ENCODE data around the gene MTX2.
"Not testable (repeated sequence)": the region's sequence is repeated elsewhere in the genome, so short reads cannot be mapped to it uniquely, and the experiment has no call there.

Gene MTX2

GRCh38 chr2:176291809-176292283 is 22.6 kb downstream of the MTX2 start:
- FAIRE-seq (peak; percentile 81), DNase-seq (ENCODE audit: insufficient read length) (no peak)
- TF ChIP-seq POLR2AphosphoS5 (IDR thresholded peaks at IDR 0.05; ENCODE audit: low read depth, low read length) (no peak), POLR2A (IDR thresholded peaks at IDR 0.05; ENCODE audit: low read depth, low read length) (no peak)

GRCh38 chr2:176292608-176293007 is 23.4 kb downstream of the MTX2 start:
- DNase-seq (ENCODE audit: insufficient read length) (no peak), FAIRE-seq (peak; percentile 17)
- TF ChIP-seq TAF1 (IDR thresholded peaks at IDR 0.05; ENCODE audit: borderline replicate concordance, low read depth, low read length) (no peak), POLR2AphosphoS5 (IDR thresholded peaks at IDR 0.05; ENCODE audit: low read depth, low read length) (no peak), POLR2A (IDR thresholded peaks at IDR 0.05; ENCODE audit: low read depth, low read length) (no peak)

- TF ChIP-seq POLR2AphosphoS5 (IDR thresholded peaks at IDR 0.05; ENCODE audit: low read depth, low read length), result no peak
- no peak for TF ChIP-seq POLR2A (IDR thresholded peaks at IDR 0.05; ENCODE audit: low read depth, low read length)
- TF ChIP-seq TAF1 (IDR thresholded peaks at IDR 0.05; ENCODE audit: borderline replicate concordance, low read depth, low read length), result no peak
- DNase-seq (ENCODE audit: insufficient read length), result no peak
- no peak for FAIRE-seq
These were observed 24.1 kb downstream of the MTX2 start for GRCh38 chr2:176293334-176293733.

GRCh38 chr2:176297067-176297466 is 27.8 kb downstream of the MTX2 start:
- TF ChIP-seq TAF1 (IDR thresholded peaks at IDR 0.05; ENCODE audit: borderline replicate concordance, low read depth, low read length), result no peak
- no peak for TF ChIP-seq POLR2A (IDR thresholded peaks at IDR 0.05; ENCODE audit: low read depth, low read length)
- TF ChIP-seq POLR2AphosphoS5 (IDR thresholded peaks at IDR 0.05; ENCODE audit: low read depth, low read length), result no peak
- DNase-seq (ENCODE audit: insufficient read length) (no peak), FAIRE-seq (no peak)

GRCh38 chr2:176297737-176298136 is 28.5 kb downstream of the MTX2 start:
- FAIRE-seq (no peak), DNase-seq (ENCODE audit: insufficient read length) (no peak)
- TF ChIP-seq POLR2A (IDR thresholded peaks at IDR 0.05; ENCODE audit: low read depth, low read length) (no peak), TAF1 (IDR thresholded peaks at IDR 0.05; ENCODE audit: borderline replicate concordance, low read depth, low read length) (no peak), POLR2AphosphoS5 (IDR thresholded peaks at IDR 0.05; ENCODE audit: low read depth, low read length) (no peak)

- not testable (repeated sequence) for FAIRE-seq; DNase-seq (ENCODE audit: insufficient read length)
These were observed 36.8 kb downstream of the MTX2 start for GRCh38 chr2:176306020-176306419.

- no peak for FAIRE-seq
- DNase-seq (ENCODE audit: insufficient read length), result no peak
- TF ChIP-seq TAF1 (IDR thresholded peaks at IDR 0.05; ENCODE audit: borderline replicate concordance, low read depth, low read length) (no peak), POLR2AphosphoS5 (IDR thresholded peaks at IDR 0.05; ENCODE audit: low read depth, low read length) (no peak), POLR2A (IDR thresholded peaks at IDR 0.05; ENCODE audit: low read depth, low read length) (no peak)
These were observed 48.0 kb downstream of the MTX2 start for GRCh38 chr2:176317199-176317598.

- TF ChIP-seq TAF1 (IDR thresholded peaks at IDR 0.05; ENCODE audit: borderline replicate concordance, low read depth, low read length) (no peak), POLR2AphosphoS5 (IDR thresholded peaks at IDR 0.05; ENCODE audit: low read depth, low read length) (no peak), POLR2A (IDR thresholded peaks at IDR 0.05; ENCODE audit: low read depth, low read length) (no peak)
- FAIRE-seq (no peak), DNase-seq (ENCODE audit: insufficient read length) (no peak)
These were observed 48.4 kb downstream of the MTX2 start for GRCh38 chr2:176317623-176318065.

- DNase-seq (ENCODE audit: insufficient read length) (no peak), FAIRE-seq (no peak)
- TF ChIP-seq POLR2A (IDR thresholded peaks at IDR 0.05; ENCODE audit: low read depth, low read length) (no peak), TAF1 (IDR thresholded peaks at IDR 0.05; ENCODE audit: borderline replicate concordance, low read depth, low read length) (no peak), POLR2AphosphoS5 (IDR thresholded peaks at IDR 0.05; ENCODE audit: low read depth, low read length) (no peak)
These were observed 52.7 kb downstream of the MTX2 start for GRCh38 chr2:176321916-176322315.

- TF ChIP-seq TAF1 (IDR thresholded peaks at IDR 0.05; ENCODE audit: borderline replicate concordance, low read depth, low read length) (no peak), POLR2AphosphoS5 (IDR thresholded peaks at IDR 0.05; ENCODE audit: low read depth, low read length) (no peak), POLR2A (IDR thresholded peaks at IDR 0.05; ENCODE audit: low read depth, low read length) (no peak)
- DNase-seq (ENCODE audit: insufficient read length) (no peak), FAIRE-seq (no peak)
These were observed 55.6 kb downstream of the MTX2 start for GRCh38 chr2:176324862-176325261.

- TF ChIP-seq POLR2AphosphoS5 (IDR thresholded peaks at IDR 0.05; ENCODE audit: low read depth, low read length) (no peak), TAF1 (IDR thresholded peaks at IDR 0.05; ENCODE audit: borderline replicate concordance, low read depth, low read length) (no peak), POLR2A (IDR thresholded peaks at IDR 0.05; ENCODE audit: low read depth, low read length) (no peak)
- DNase-seq (ENCODE audit: insufficient read length), result no peak
- no peak for FAIRE-seq
These were observed 56.5 kb downstream of the MTX2 start for GRCh38 chr2:176325732-176326131.

- FAIRE-seq (no peak), DNase-seq (ENCODE audit: insufficient read length) (no peak)
- TF ChIP-seq TAF1 (IDR thresholded peaks at IDR 0.05; ENCODE audit: borderline replicate concordance, low read depth, low read length) (no peak), POLR2A (IDR thresholded peaks at IDR 0.05; ENCODE audit: low read depth, low read length) (no peak), POLR2AphosphoS5 (IDR thresholded peaks at IDR 0.05; ENCODE audit: low read depth, low read length) (no peak)
These were observed 58.9 kb downstream of the MTX2 start for GRCh38 chr2:176328149-176328548.

- FAIRE-seq (no peak), DNase-seq (ENCODE audit: insufficient read length) (no peak)
- TF ChIP-seq POLR2AphosphoS5 (IDR thresholded peaks at IDR 0.05; ENCODE audit: low read depth, low read length) (no peak), POLR2A (IDR thresholded peaks at IDR 0.05; ENCODE audit: low read depth, low read length) (no peak), TAF1 (IDR thresholded peaks at IDR 0.05; ENCODE audit: borderline replicate concordance, low read depth, low read length) (no peak)
These were observed 61.4 kb downstream of the MTX2 start for GRCh38 chr2:176330612-176331011.
